ENCODE measurements around the gene MXD4. TPM values are rescaled to one million over a fixed set of nuclear protein-coding genes. Genes with fewer than 3 reads are reported as not detected.

The MXD4 gene
- total RNA-seq, 1 donor from 2014 or later = 80.3 TPM

GRCh38 chr4:2269618-2270163, 7.8 kb upstream of the MXD4 start:
- H3K27me3 Mint-ChIP-seq (ENCODE audit: low read depth) = peaks cover 3% of the 10 kb centered on the region
- TF ChIP-seq CTCF (IDR thresholded peaks at IDR 0.05) = no peak
- H3K36me3 Mint-ChIP-seq (ENCODE audit: low read depth) = no peaks in the 10 kb centered on the region
- DNase-seq (ENCODE audit: low spot score) = no peak
- no peaks in the 10 kb centered on the region for H3K9me3 Mint-ChIP-seq (ENCODE audit: low read depth)
- H3K27ac Mint-ChIP-seq (ENCODE audit: unreplicated experiment) = no peak overlapping the region
- peaks cover 3% of the 10 kb centered on the region for H3K4me1 Mint-ChIP-seq (ENCODE audit: low read depth)
- H3K4me3 Mint-ChIP-seq (ENCODE audit: unreplicated experiment) = no peak overlapping the region

- Mint-ChIP-seq H3K27me3 (ENCODE audit: low read depth) (peaks cover 3% of the 10 kb centered on the region), H3K4me1 (ENCODE audit: low read depth) (peaks cover 3% of the 10 kb centered on the region), H3K36me3 (ENCODE audit: low read depth) (no peaks in the 10 kb centered on the region), H3K9me3 (ENCODE audit: low read depth) (no peaks in the 10 kb centered on the region), H3K4me3 (ENCODE audit: unreplicated experiment) (no peak overlapping the region), H3K27ac (ENCODE audit: unreplicated experiment) (no peak overlapping the region)
- DNase-seq (ENCODE audit: low spot score) = peak; percentile 64
- TF ChIP-seq CTCF (IDR thresholded peaks at IDR 0.05) = no peak
Measured at GRCh38 chr4:2269206-2269531, 7.3 kb upstream of the MXD4 start.

- no peak for TF ChIP-seq CTCF (IDR thresholded peaks at IDR 0.05)
- DNase-seq (ENCODE audit: low spot score) = no peak
- Mint-ChIP-seq H3K4me1 (ENCODE audit: low read depth) (peaks cover 3% of the 10 kb centered on the region), H3K27ac (ENCODE audit: unreplicated experiment) (no peak overlapping the region), H3K27me3 (ENCODE audit: low read depth) (peaks cover 3% of the 10 kb centered on the region), H3K4me3 (ENCODE audit: unreplicated experiment) (no peak overlapping the region), H3K36me3 (ENCODE audit: low read depth) (no peaks in the 10 kb centered on the region), H3K9me3 (ENCODE audit: low read depth) (no peaks in the 10 kb centered on the region)
Measured at GRCh38 chr4:2268357-2269205, 6.7 kb upstream of the MXD4 start.

GRCh38 chr4:2267841-2268240, 5.9 kb upstream of the MXD4 start:
- peaks cover 1% of the 10 kb centered on the region for H3K27me3 Mint-ChIP-seq (ENCODE audit: low read depth)
- DNase-seq (ENCODE audit: low spot score) = no peak
- H3K4me1 Mint-ChIP-seq (ENCODE audit: low read depth) = peaks cover 3% of the 10 kb centered on the region
- H3K4me3 Mint-ChIP-seq (ENCODE audit: unreplicated experiment) = no peak overlapping the region
- H3K36me3 Mint-ChIP-seq (ENCODE audit: low read depth) = no peaks in the 10 kb centered on the region
- H3K9me3 Mint-ChIP-seq (ENCODE audit: low read depth) = no peaks in the 10 kb centered on the region
- no peak overlapping the region for H3K27ac Mint-ChIP-seq (ENCODE audit: unreplicated experiment)
- TF ChIP-seq CTCF (IDR thresholded peaks at IDR 0.05) = no peak

- H3K9me3 Mint-ChIP-seq (ENCODE audit: low read depth) = no peaks in the 10 kb centered on the region
- peaks cover under 1% of the 10 kb centered on the region for H3K27me3 Mint-ChIP-seq (ENCODE audit: low read depth)
- H3K4me3 Mint-ChIP-seq (ENCODE audit: unreplicated experiment) = no peak overlapping the region
- H3K4me1 Mint-ChIP-seq (ENCODE audit: low read depth) = peaks cover 3% of the 10 kb centered on the region
- no peak overlapping the region for H3K27ac Mint-ChIP-seq (ENCODE audit: unreplicated experiment)
- no peak for TF ChIP-seq CTCF (IDR thresholded peaks at IDR 0.05)
- H3K36me3 Mint-ChIP-seq (ENCODE audit: low read depth) = no peaks in the 10 kb centered on the region
- DNase-seq (ENCODE audit: low spot score) = no peak
Measured at GRCh38 chr4:2267320-2267811, 5.5 kb upstream of the MXD4 start.

Measured in chondrocyte (in vitro differentiated cells).